Dermis blood vessel endothelial cell (primary cell): ENCODE measurements around the gene MEOX2. TPM values are rescaled to one million over a fixed set of nuclear protein-coding genes. Genes with fewer than 3 reads are reported as not detected.

Experiments
- DNase-seq: peaks from one replicate; pipeline ENCODE4 v3.0.0; 2010
- total RNA-seq: library from RNA; depleted of rRNA; stranded (reverse); fragments of >200 nt; gene quantifications from 2 replicates; pipeline ENCODE4 v1.2.3, GENCODE V29; 2014

Gene MEOX2
- total RNA-seq, 1 donor from 2014 or later = 46.5 TPM

- DNase-seq = peak; percentile 29
Measured at GRCh38 chr7:15681186-15681585, 5.3 kb downstream of the MEOX2 start.

GRCh38 chr7:15680446-15680845, 6.0 kb downstream of the MEOX2 start:
- peak; percentile 41 for DNase-seq

- DNase-seq = peak; percentile 36
Measured at GRCh38 chr7:15679306-15679705, 7.2 kb downstream of the MEOX2 start.

GRCh38 chr7:15678653-15679052, 7.8 kb downstream of the MEOX2 start:
- peak; percentile 54 for DNase-seq

GRCh38 chr7:15675379-15675778, 11.1 kb downstream of the MEOX2 start:
- DNase-seq = peak; percentile 69

GRCh38 chr7:15674586-15674985, 11.9 kb downstream of the MEOX2 start:
- peak; percentile 57 for DNase-seq

- peak; percentile 58 for DNase-seq
Measured at GRCh38 chr7:15669443-15670090, 16.9 kb downstream of the MEOX2 start.

GRCh38 chr7:15667991-15668390, 18.5 kb downstream of the MEOX2 start:
- DNase-seq = no peak

GRCh38 chr7:15662451-15662850, 24.0 kb downstream of the MEOX2 start:
- DNase-seq = peak; percentile 16

- no peak for DNase-seq
Measured at GRCh38 chr7:15658247-15658646, 28.2 kb downstream of the MEOX2 start.

- DNase-seq = no peak
Measured at GRCh38 chr7:15652776-15653290, 33.6 kb downstream of the MEOX2 start.

GRCh38 chr7:15651693-15652092, 34.8 kb downstream of the MEOX2 start:
- no peak for DNase-seq

GRCh38 chr7:15650787-15651186, 35.7 kb downstream of the MEOX2 start:
- no peak for DNase-seq

GRCh38 chr7:15648461-15648961, 38.0 kb downstream of the MEOX2 start:
- peak; percentile 72 for DNase-seq

GRCh38 chr7:15647309-15647708, 39.2 kb downstream of the MEOX2 start:
- DNase-seq = no peak

GRCh38 chr7:15643000-15643705, 43.3 kb downstream of the MEOX2 start:
- no peak for DNase-seq

GRCh38 chr7:15628876-15629275, 57.6 kb downstream of the MEOX2 start:
- DNase-seq = peak; percentile 38

- no peak for DNase-seq
Measured at GRCh38 chr7:15626041-15626440, 60.4 kb downstream of the MEOX2 start.

GRCh38 chr7:15625466-15625865, 61.0 kb downstream of the MEOX2 start:
- DNase-seq = no peak

- no peak for DNase-seq
Measured at GRCh38 chr7:15621468-15621867, 65.0 kb downstream of the MEOX2 start.

- peak; percentile 33 for DNase-seq
Measured at GRCh38 chr7:15620491-15621185, 65.8 kb downstream of the MEOX2 start.

GRCh38 chr7:15618275-15618674, 68.2 kb downstream of the MEOX2 start:
- no peak for DNase-seq

- no peak for DNase-seq
Measured at GRCh38 chr7:15612205-15612604, 74.3 kb downstream of the MEOX2 start.
